Measurements from ENCODE around the gene TBC1D14. TPM values are rescaled to one million over a fixed set of nuclear protein-coding genes. Genes with fewer than 3 reads are reported as not detected.
"Not testable (repeated sequence)": the region's sequence is repeated elsewhere in the genome, so short reads cannot be mapped to it uniquely, and the experiment has no call there.

TBC1D14 gene
- total RNA-seq, 1 donor from 2014 or later, result 34.9 TPM

GRCh38 chr4:6884341-6884870, 25.2 kb upstream of the TBC1D14 start:
- no peak overlapping the region for H3K4me3 Mint-ChIP-seq (ENCODE audit: low read depth)
- intact Hi-C loops (cut with micrococcal nuclease), result no loop called here

GRCh38 chr4:6885953-6886557, 23.6 kb upstream of the TBC1D14 start:
- no peaks in the 10 kb centered on the region for H3K27me3 Mint-ChIP-seq (ENCODE audit: low read depth)
- intact Hi-C loops (cut with micrococcal nuclease), result no loop called here
- H3K36me3 Mint-ChIP-seq (ENCODE audit: low read depth), result peaks cover 27% of the 10 kb centered on the region
- DNase-seq (ENCODE audit: low spot score), result no peak
- peaks cover 12% of the 10 kb centered on the region for H3K9me3 Mint-ChIP-seq
- no peak overlapping the region for H3K4me3 Mint-ChIP-seq (ENCODE audit: low read depth)
- H3K4me1 Mint-ChIP-seq (ENCODE audit: low read depth), result no peaks in the 10 kb centered on the region
- no peak overlapping the region for H3K27ac Mint-ChIP-seq

More at GRCh38 chr4:6884341-6884870, 25.2 kb upstream of the TBC1D14 start:
- no peak overlapping the region for H3K27ac Mint-ChIP-seq
- DNase-seq (ENCODE audit: low spot score), result no peak
- no peaks in the 10 kb centered on the region for H3K27me3 Mint-ChIP-seq (ENCODE audit: low read depth)
- peaks cover 23% of the 10 kb centered on the region for H3K36me3 Mint-ChIP-seq (ENCODE audit: low read depth)
- H3K9me3 Mint-ChIP-seq, result no peaks in the 10 kb centered on the region
- no peaks in the 10 kb centered on the region for H3K4me1 Mint-ChIP-seq (ENCODE audit: low read depth)

DNA sequence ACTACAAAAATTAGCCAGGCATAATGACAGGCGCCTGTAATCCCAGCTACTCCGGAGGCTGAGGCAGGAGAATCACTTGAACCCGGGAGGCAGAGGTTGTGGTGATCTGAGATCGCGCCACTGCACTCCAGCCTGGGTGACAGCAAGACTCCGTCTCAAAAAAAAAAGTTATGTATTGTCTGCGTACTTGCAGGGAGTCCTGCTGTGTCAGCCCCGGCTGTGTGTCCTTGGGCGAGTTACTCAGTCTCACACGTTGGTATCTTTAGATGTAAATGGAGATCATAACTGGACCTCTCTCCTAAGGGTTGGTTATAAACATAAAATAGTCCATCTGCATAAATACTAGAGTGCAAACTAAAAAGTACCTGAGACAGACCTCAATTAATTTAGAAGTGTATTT, 22.7 kb upstream of the TBC1D14 start:
- Mint-ChIP-seq H3K27ac (no peak overlapping the region), H3K27me3 (ENCODE audit: low read depth) (no peaks in the 10 kb centered on the region), H3K36me3 (ENCODE audit: low read depth) (peaks cover 20% of the 10 kb centered on the region), H3K4me3 (ENCODE audit: low read depth) (no peak overlapping the region), H3K9me3 (peaks cover 12% of the 10 kb centered on the region), H3K4me1 (ENCODE audit: low read depth) (peaks cover 6% of the 10 kb centered on the region)
- intact Hi-C loops (cut with micrococcal nuclease), result no loop called here
- DNase-seq (ENCODE audit: low spot score), result no peak

DNA sequence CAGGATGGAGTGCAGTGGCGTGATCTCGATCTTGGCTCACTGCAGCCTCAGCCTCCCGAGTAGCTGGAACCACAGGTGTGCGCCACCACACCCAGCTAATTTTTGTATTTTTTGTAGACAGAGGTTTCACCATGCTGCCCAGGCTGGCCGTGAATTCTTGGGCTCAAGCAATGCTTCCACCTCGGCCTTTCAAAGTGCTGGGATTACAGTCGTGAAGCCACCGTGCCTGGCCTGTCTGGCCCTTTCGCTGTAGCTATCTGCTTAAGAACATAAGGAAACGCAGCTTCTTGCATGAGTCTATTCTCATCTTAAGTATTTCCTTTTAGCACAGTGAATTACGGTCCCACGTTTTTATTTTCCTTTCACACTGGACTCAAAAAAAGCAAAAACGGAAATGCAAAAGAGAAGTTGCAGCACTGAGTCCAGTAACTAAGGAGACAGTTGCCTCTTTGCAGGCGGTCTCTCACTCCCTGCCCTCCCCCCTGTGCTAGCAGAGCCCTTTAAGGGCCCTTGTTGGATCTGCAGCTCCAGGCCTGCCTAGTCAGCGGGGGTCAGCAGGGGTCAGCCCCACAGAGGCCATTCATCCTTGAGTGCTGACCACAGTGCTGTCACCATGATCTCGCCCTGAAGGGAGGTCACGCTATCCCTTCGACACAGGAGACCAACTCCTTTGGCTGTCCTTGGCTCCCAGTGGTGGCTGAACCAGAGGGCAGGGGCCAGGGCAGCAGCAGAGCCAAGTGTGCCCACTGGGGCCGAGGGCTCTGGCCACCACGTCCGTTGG, 21.8 kb upstream of the TBC1D14 start:
- DNase-seq (ENCODE audit: low spot score), result no peak
- no peak overlapping the region for H3K4me3 Mint-ChIP-seq (ENCODE audit: low read depth)
- no peak overlapping the region for H3K27ac Mint-ChIP-seq

GRCh38 chr4:6888506-6889071, 21.0 kb upstream of the TBC1D14 start:
- Mint-ChIP-seq H3K9me3 (peaks cover 12% of the 10 kb centered on the region), H3K27me3 (ENCODE audit: low read depth) (no peaks in the 10 kb centered on the region), H3K27ac (no peak overlapping the region), H3K4me3 (ENCODE audit: low read depth) (no peak overlapping the region), H3K36me3 (ENCODE audit: low read depth) (peaks cover 14% of the 10 kb centered on the region), H3K4me1 (ENCODE audit: low read depth) (peaks cover 19% of the 10 kb centered on the region)
- DNase-seq (ENCODE audit: low spot score), result no peak
- intact Hi-C loops (cut with micrococcal nuclease), result no loop called here

More for the DNA sequence above, 21.8 kb upstream of the TBC1D14 start:
- peaks cover 12% of the 10 kb centered on the region for H3K9me3 Mint-ChIP-seq
- peaks cover 15% of the 10 kb centered on the region for H3K36me3 Mint-ChIP-seq (ENCODE audit: low read depth)
- H3K27me3 Mint-ChIP-seq (ENCODE audit: low read depth), result no peaks in the 10 kb centered on the region
- intact Hi-C loops (cut with micrococcal nuclease), result no loop called here
- peaks cover 13% of the 10 kb centered on the region for H3K4me1 Mint-ChIP-seq (ENCODE audit: low read depth)

DNA sequence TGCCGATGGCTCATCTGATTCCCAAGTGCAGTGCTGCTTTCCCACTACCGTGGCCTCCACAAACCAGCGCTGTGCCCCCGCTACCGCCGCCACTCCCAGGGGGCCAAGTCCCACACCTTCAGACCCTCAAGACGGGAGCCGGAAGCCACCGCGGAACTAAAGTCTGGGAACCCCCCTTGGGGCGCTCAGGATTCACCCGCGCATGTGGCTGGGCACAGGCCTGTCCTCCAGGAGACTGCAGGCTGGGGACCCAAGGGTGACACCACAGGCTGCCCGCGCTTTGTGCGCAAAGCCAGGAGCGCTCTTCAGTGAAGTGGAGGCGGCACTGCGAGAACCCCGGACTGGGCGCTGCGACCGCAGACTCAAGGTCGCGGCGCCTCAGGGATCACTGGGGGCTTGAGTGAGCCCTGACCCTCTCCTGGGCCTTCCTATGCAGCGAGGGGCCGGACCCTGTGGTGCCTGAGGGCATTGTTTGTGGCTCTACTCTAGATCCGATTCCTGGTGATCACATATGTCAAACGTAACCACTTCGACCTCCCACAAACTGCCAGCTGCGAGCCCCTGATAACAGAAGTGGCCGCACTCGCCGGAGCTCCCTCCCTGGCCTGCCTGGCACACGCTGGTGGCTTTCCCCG, 20.4 kb upstream of the TBC1D14 start:
- no peaks in the 10 kb centered on the region for H3K27me3 Mint-ChIP-seq (ENCODE audit: low read depth)
- H3K4me1 Mint-ChIP-seq (ENCODE audit: low read depth), result peaks cover 21% of the 10 kb centered on the region
- no peak overlapping the region for H3K27ac Mint-ChIP-seq
- H3K4me3 Mint-ChIP-seq (ENCODE audit: low read depth), result no peak overlapping the region
- H3K9me3 Mint-ChIP-seq, result peaks cover 12% of the 10 kb centered on the region
- intact Hi-C loops (cut with micrococcal nuclease), result no loop called here
- no peak for DNase-seq (ENCODE audit: low spot score)
- H3K36me3 Mint-ChIP-seq (ENCODE audit: low read depth), result peaks cover 14% of the 10 kb centered on the region

GRCh38 chr4:6889736-6890324, 19.8 kb upstream of the TBC1D14 start:
- H3K4me1 Mint-ChIP-seq (ENCODE audit: low read depth), result peaks cover 21% of the 10 kb centered on the region
- H3K27ac Mint-ChIP-seq, result no peak overlapping the region
- H3K9me3 Mint-ChIP-seq, result peaks cover 12% of the 10 kb centered on the region
- no peak for DNase-seq (ENCODE audit: low spot score)
- H3K36me3 Mint-ChIP-seq (ENCODE audit: low read depth), result peaks cover 14% of the 10 kb centered on the region
- no peak overlapping the region for H3K4me3 Mint-ChIP-seq (ENCODE audit: low read depth)
- H3K27me3 Mint-ChIP-seq (ENCODE audit: low read depth), result no peaks in the 10 kb centered on the region
- intact Hi-C loops (cut with micrococcal nuclease), result no loop called here

GRCh38 chr4:6890358-6890757, 19.3 kb upstream of the TBC1D14 start:
- DNase-seq (ENCODE audit: low spot score), result no peak
- H3K36me3 Mint-ChIP-seq (ENCODE audit: low read depth), result peaks cover 14% of the 10 kb centered on the region
- H3K27me3 Mint-ChIP-seq (ENCODE audit: low read depth), result no peaks in the 10 kb centered on the region
- intact Hi-C loops (cut with micrococcal nuclease), result no loop called here
- no peak overlapping the region for H3K4me3 Mint-ChIP-seq (ENCODE audit: low read depth)
- H3K4me1 Mint-ChIP-seq (ENCODE audit: low read depth), result peaks cover 21% of the 10 kb centered on the region
- H3K9me3 Mint-ChIP-seq, result peaks cover 12% of the 10 kb centered on the region
- no peak overlapping the region for H3K27ac Mint-ChIP-seq

GRCh38 chr4:6890971-6891370, 18.7 kb upstream of the TBC1D14 start:
- Mint-ChIP-seq H3K36me3 (ENCODE audit: low read depth) (peaks cover 14% of the 10 kb centered on the region), H3K4me1 (ENCODE audit: low read depth) (peaks cover 21% of the 10 kb centered on the region), H3K9me3 (peaks cover 12% of the 10 kb centered on the region)
- H3K27ac Mint-ChIP-seq; H3K27me3 Mint-ChIP-seq (ENCODE audit: low read depth); intact Hi-C loops (cut with micrococcal nuclease); DNase-seq (ENCODE audit: low spot score); H3K4me3 Mint-ChIP-seq (ENCODE audit: low read depth): not testable (repeated sequence)

DNA sequence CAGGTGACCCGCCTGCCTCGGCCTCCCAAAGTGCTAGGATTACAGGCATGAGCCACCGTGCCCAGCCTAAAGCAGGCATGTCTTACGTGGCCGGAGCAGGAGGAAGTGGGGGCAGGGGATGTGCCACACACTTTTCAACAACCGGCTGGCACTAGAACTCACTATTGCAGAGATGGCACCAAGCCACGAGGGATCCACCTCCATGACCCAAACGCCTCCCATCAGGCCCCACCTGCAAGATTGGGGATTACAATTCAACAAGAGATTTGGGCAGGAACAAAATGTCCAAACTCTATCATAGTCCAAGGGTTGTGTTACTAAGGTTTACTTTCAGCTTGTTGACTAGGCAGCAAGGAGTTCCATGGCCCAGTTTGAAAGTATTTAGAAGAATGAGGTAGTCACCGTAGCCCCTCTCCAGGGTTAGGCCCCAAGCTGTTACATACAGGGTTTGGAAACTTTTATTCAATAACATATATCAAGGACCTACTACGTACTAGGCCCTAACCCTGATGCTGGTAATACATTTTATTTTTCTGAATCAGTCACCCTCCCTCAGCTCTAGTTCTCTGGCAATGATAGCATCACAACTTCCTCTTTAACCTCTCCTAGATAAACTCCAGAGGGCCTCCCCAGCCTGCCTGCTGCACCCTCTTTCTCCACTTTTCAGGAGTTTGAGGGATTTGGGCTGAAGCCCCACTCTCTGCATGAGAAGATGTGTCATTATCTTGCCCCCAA, 18.0 kb upstream of the TBC1D14 start:
- no peak for DNase-seq (ENCODE audit: low spot score)
- Mint-ChIP-seq H3K27ac (peak overlapping the region; percentile 61), H3K36me3 (ENCODE audit: low read depth) (peaks cover 18% of the 10 kb centered on the region), H3K27me3 (ENCODE audit: low read depth) (no peaks in the 10 kb centered on the region), H3K4me3 (ENCODE audit: low read depth) (peak overlapping the region; percentile 39), H3K4me1 (ENCODE audit: low read depth) (peaks cover 21% of the 10 kb centered on the region), H3K9me3 (peaks cover 12% of the 10 kb centered on the region)
- intact Hi-C loops (cut with micrococcal nuclease), result no loop called here

- H3K4me3 Mint-ChIP-seq (ENCODE audit: low read depth), result peak overlapping the region; percentile 39
- H3K9me3 Mint-ChIP-seq, result peaks cover 12% of the 10 kb centered on the region
- H3K36me3 Mint-ChIP-seq (ENCODE audit: low read depth), result peaks cover 18% of the 10 kb centered on the region
- DNase-seq (ENCODE audit: low spot score), result no peak
- H3K27me3 Mint-ChIP-seq (ENCODE audit: low read depth), result no peaks in the 10 kb centered on the region
- peaks cover 21% of the 10 kb centered on the region for H3K4me1 Mint-ChIP-seq (ENCODE audit: low read depth)
- H3K27ac Mint-ChIP-seq, result peak overlapping the region; percentile 61
- intact Hi-C loops (cut with micrococcal nuclease), result no loop called here
Measured at GRCh38 chr4:6892190-6892908, 17.3 kb upstream of the TBC1D14 start.
